Measurements from ENCODE around the gene RACK1. TPM values are rescaled to one million over a fixed set of nuclear protein-coding genes. Genes with fewer than 3 reads are reported as not detected.

Gene RACK1
- total RNA-seq = 4,627 and 5,268 TPM in 2 replicates

DNA sequence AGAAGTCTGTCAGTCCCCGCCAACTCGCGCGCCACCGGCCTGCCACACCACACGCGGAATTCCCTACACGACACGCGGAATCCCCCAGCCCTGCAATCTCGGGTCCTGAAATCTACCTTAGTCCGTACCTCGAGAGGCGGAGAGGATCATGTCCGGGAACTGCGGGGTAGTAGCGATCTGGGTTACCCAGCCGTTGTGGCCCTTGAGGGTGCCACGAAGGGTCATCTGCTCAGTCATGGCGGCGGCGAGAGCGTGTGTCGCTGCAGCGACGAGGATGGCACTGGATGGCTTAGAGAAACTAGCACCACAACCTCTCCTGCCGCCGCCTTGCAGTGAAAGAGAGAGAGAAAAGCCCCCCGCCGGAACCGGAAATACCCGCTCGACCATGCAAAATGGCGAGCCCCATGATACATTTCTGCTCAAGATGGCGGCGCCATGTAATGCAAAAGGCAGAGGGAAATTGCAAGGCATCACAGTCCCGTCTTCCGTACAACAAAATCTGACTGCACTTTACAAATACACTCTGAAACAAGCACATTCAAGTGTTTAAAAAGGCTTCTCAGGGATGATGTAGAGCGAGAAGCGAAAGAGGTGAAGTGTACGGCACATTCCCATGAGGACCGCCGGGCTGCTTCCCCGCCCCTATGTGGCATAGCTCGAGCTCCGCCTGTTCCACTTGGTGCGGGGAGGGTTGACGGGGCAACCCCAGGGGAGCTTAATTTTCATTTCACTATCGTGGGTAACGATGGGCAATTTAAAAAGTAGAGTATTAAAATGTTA is at the start of gene RACK1:
Gene RACK1, minus strand, starts transcription at position 343 of the 780 bp plus-strand sequence. Its CDS starts 106 bp downstream, at position 237.

DNA sequence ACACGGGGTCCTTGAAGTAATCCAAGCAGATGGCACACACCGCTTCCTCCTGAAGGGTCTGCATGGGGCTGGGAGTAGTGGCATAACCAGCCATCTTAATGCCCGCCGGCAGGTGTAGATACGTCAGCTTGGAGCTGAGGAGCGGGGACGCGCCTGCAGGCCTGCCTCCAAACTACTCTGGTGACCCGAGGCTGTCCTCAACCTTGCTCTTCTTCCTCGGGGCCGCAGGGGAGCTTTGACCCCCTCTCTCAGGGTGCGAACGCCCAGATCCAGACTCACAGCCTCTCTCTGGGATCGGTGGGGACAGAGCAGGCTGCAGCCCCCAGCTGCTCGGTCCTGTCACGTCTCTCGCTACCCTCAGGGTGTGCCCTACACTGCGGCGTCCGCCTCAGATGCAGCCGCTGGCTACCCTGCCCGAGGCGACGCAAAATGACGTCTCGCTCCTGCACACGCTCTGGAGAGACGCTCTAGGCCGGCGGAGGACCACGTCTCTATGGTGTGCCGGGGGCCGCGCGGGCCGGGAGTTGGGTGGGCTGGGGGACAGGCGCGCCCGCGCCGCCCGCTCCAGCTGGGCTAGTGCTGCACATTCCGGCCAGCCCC is 17.1 kb upstream of the RACK1 start, which contains the start of gene TRIM52:
Gene TRIM52, minus strand, starts transcription at position 424 of the 600 bp plus-strand sequence. Its CDS starts 330 bp downstream, at position 94.

DNA sequence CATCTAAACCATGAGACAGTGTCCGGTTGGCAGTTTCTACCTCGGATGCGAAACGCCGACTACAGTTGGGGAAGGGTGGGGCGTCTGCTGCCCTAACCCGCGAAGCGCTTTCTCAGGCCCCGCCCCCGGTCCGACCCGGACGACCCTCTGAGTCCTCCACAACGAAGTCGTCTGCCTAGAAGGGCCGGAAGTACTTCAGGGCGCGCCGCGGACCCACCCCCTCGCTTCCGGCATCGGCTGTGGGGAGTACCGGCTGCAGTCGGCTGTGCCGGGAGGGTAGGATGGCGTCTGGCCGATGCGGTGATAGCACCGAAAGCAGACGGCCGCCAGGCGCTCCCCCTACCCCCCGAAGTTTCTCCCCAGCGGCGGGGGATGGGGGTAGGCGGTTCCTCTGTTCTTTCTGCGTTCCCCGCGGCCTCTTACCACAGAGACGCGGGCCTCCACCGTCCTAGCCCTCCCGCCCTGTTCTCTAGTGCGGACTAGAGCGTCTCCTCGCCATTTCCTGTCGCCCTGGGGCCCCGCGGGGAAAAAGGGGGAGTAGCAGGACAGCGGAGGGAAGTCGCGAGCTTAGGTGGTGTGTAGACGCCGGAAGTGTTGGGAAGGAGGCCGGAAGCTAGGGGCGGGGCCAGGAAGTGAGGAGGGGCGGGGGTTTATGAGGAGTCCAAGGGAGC is 20.5 kb downstream of the RACK1 start, which contains the start of gene TRIM41:
Gene TRIM41, plus strand, starts transcription at position 224 of the 671 bp plus-strand sequence. CDS start 719 bp downstream, outside the sequence.

DNA sequence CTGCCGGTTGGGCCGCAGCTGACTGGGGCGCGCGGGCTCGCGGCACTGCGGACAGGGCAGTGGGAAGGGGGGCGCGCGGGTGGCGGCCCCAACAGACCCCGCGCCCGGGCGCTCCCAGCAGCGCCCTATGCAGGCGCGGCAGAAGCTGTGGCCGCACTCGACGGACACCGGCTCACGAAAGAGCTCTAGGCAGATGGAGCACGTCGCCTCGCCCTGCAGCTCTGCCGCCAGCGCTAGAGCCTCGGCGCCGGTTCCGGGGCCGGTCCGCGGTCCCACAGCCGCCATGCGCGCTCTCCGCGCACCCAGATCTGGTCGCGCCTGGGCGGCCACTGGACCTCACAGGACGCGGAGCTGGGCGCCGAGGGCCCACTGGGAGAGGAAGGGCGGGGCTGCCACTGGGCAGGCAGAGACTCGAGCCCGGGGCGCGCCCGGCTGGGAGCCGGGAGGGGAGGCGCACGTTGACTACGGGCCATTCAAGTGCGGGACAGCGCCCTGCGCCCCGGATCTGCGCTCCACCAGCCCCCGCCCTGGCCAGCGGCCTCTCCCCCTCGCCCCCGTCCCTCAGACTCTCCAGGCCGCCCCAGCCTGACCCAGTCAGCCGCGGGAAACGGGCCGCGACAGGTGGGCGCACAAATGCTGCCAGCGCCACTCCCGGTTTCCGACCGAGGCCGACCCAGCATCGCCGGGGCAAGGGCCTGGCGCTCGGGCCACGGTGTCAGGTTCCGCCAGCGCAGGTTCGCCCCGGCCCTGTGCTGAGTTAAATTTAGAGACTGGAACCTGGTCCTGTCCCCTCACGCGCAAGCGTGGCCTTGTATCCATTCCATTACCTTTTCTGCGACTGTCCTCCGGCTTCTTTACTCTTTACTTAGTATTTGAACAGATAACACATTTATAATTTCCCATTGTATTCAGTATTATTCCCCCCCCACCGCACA is 38.6 kb downstream of the RACK1 start, which contains the start of gene TRIM7:
Gene TRIM7, minus strand, starts transcription at position 371 of the 935 bp plus-strand sequence. Its CDS starts 86 bp downstream, at position 285.

Small RNAs within 50 kb of the gene (small RNA-seq; reads per million reads assigned to genes)
- gene MIR4638 (not detected), gene SNORD95 (not detected), gene SNORD96A (not detected)

Other genes starting within 250 kb of the RACK1 start
- under 0.01 and 0.11 TPM in 2 replicates for gene BTNL9, start 203.6 kb downstream of the RACK1 start, total RNA-seq
- gene OR2V1, start 112.7 kb downstream of the RACK1 start, total RNA-seq = not detected in 2 replicates
- not detected in 2 replicates for gene OR2V2, start 96.3 kb downstream of the RACK1 start, total RNA-seq
- 1.2 and 1.8 TPM in 2 replicates for gene TRIM7, start 38.7 kb downstream of the RACK1 start, total RNA-seq
- 16.1 and 19.6 TPM in 2 replicates for gene TRIM41, start 20.6 kb downstream of the RACK1 start, total RNA-seq
- 6.2 and 8.2 TPM in 2 replicates for gene TRIM52, start 17.2 kb upstream of the RACK1 start, total RNA-seq
- gene OR4F3, start 123.4 kb upstream of the RACK1 start, total RNA-seq = 0.79 TPM in 1 of 2 replicates, not detected in the other